Upper lobe of left lung (tissue), 6 donors: ENCODE measurements around the gene IRS1. TPM values are rescaled to one million over a fixed set of nuclear protein-coding genes. Genes with fewer than 3 reads are reported as not detected.
A peak's percentile ranks its signal among the peaks of the same experiment; 100 is the strongest.

ENCODE experiments used
- ATAC-seq, 2 donors: fragments of 200-7000 bp; cut with Tn5 transposase; one replicate each; pipeline ENCODE4 v1.9.1; 2022; ENCODE audit warnings: mild to moderate bottlenecking in 2 of 2, moderate library complexity in 2 of 2; ENCODE audit not compliant: low FRiP score in 2 of 2
- DNase-seq, 2 donors: peaks; one replicate each; pipeline ENCODE4 v3.0.0-alpha.2; 2019 to 2020
- H3K27ac ChIP-seq, 4 donors: fragments of 200-600 bp; sonication (generic); one replicate each; pipeline ENCODE4 v1.5.1; 2016 to 2019
- H3K27me3 ChIP-seq, 4 donors: fragments of 200-600 bp; sonication (generic); one replicate each; pipeline ENCODE4 v1.5.1; 2017 to 2019
- H3K36me3 ChIP-seq, 4 donors: fragments of 200-600 bp; sonication (generic); one replicate each; pipeline ENCODE4 v1.5.1; 2016 to 2019
- H3K4me1 ChIP-seq, 4 donors: fragments of 200-600 bp; sonication (generic); one replicate each; pipeline ENCODE4 v1.5.1; 2018 to 2019
- H3K4me3 ChIP-seq, 4 donors: fragments of 200-600 bp; sonication (generic); one replicate each; pipeline ENCODE4 v1.5.1; 2017 to 2019; ENCODE audit warnings: mild to moderate bottlenecking in 2 of 4, moderate library complexity in 1 of 4
- H3K9me3 ChIP-seq, 4 donors: fragments of 200-600 bp; sonication (generic); one replicate each; pipeline ENCODE4 v1.5.1; 2018 to 2019
- CTCF ChIP-seq, 6 experiments: fragments of 450-650 bp in 4 of 6; fragments of 200-600 bp in 2 of 6; sonication (generic) in 2 of 6; IDR thresholded peaks; one replicate each; pipeline ENCODE4 v1.5.1; 2016 to 2019; ENCODE audit warnings: antibody characterized with exemption in 6 of 6
- EP300 ChIP-seq, 4 donors: sonication (generic); formaldehyde crosslinking; IDR thresholded peaks; one replicate each; pipeline ENCODE4 v1.5.1; 2017; ENCODE audit warnings: antibody characterized with exemption in 4 of 4, control low read depth in 2 of 4
- POLR2A ChIP-seq, 4 donors: fragments of 450-650 bp; IDR thresholded peaks; one replicate each; pipeline ENCODE4 v1.5.1; 2016 to 2017; ENCODE audit warnings: antibody characterized with exemption in 4 of 4, mild to moderate bottlenecking in 2 of 4
- POLR2AphosphoS5 ChIP-seq, 2 donors: sonication (generic); formaldehyde crosslinking; IDR thresholded peaks; one replicate each; pipeline ENCODE4 v1.5.1; 2017; ENCODE audit warnings: antibody characterized with exemption in 2 of 2
- WGBS, 2 donors: methylation state at CpG; one replicate each; pipeline ENCODE4 v1.1.5; 2017 to 2018; 5-methylcytosine and 5-hydroxymethylcytosine counted together
- total RNA-seq, 6 donors: library from RNA; depleted of rRNA in 4 of 6; stranded (reverse); fragments of >200 nt in 4 of 6; gene quantifications; one replicate each; pipeline versions ENCODE4 v1.1.0 to v1.2.1, GENCODE V29; 2016 to 2021
- donor health status: DM: no; HTN: no; CAD: no; lungs with moderate emphysema.
- donor health status: DM: no; HTN: yes; CAD: no; lungs with severe emphysema.

The IRS1 gene
- total RNA-seq = 10 to 100 TPM in 5 of 6 donors, 1 to 10 TPM in 1; 9.3 to 14.3 (median 12.4) TPM

- H3K36me3 ChIP-seq = peaks cover 0 to 4% (median 0%) of the 10 kb centered on the region in 4 donors
- TF ChIP-seq POLR2AphosphoS5 (IDR thresholded peaks at IDR 0.05) (peak in 1 of 2 donors; percentile 10), CTCF (IDR thresholded peaks at IDR 0.05) (peak in 4 of 6 experiments; percentile 60 to 75 (median 73)), EP300 (IDR thresholded peaks at IDR 0.05) (no peak), POLR2A (IDR thresholded peaks at IDR 0.05) (peak in 1 of 4 donors; percentile 48)
- ATAC-seq (peak; percentile 62 to 77), DNase-seq (peak; percentile 71 to 94)
- peak within 1 kb of the TSS; percentile 76 to 90 (median 88) for H3K27ac ChIP-seq
- H3K27me3 ChIP-seq = no peaks in the 10 kb centered on the region
- H3K4me1 ChIP-seq = peaks cover 33 to 72% (median 43%) of the 10 kb centered on the region in 4 donors
- WGBS, 2 donors = 0% methylated on average over 15 to 44 of the region's 82 CpGs
- no peaks in the 10 kb centered on the region for H3K9me3 ChIP-seq
- H3K4me3 ChIP-seq = peak within 1 kb of the TSS; percentile 26 to 91 (median 70)
Measured at GRCh38 chr2:226799211-226799975, at the start of gene IRS1. Gene IRS1 (minus strand): TSS chr2:226799820. CDS start chr2:226798738, 1,082 bp downstream.

GRCh38 chr2:226849349-226849748, 49.7 kb upstream of the IRS1 start:
- Histone ChIP-seq H3K4me1 (no peaks in the 10 kb centered on the region), H3K27me3 (no peaks in the 10 kb centered on the region), H3K4me3 (no peak overlapping the region), H3K27ac (no peak overlapping the region), H3K36me3 (no peaks in the 10 kb centered on the region), H3K9me3 (no peaks in the 10 kb centered on the region)
- ATAC-seq = no peak
- no peak for DNase-seq
- WGBS, 2 donors = 81 to 95% methylated on average over 2 of the region's 2 CpGs
- TF ChIP-seq EP300 (IDR thresholded peaks at IDR 0.05) (no peak), CTCF (IDR thresholded peaks at IDR 0.05) (no peak), POLR2A (IDR thresholded peaks at IDR 0.05) (no peak), POLR2AphosphoS5 (IDR thresholded peaks at IDR 0.05) (no peak)

GRCh38 chr2:226847511-226847910, 47.9 kb upstream of the IRS1 start:
- Histone ChIP-seq H3K27me3 (no peaks in the 10 kb centered on the region), H3K4me1 (no peaks in the 10 kb centered on the region), H3K4me3 (no peak overlapping the region), H3K27ac (no peak overlapping the region), H3K9me3 (no peaks in the 10 kb centered on the region), H3K36me3 (no peaks in the 10 kb centered on the region)
- no peak for DNase-seq
- no peak for ATAC-seq
- whole genome bisulfite sequencing, 2 donors = 81 to 91% methylated on average over 2 of the region's 2 CpGs
- no peak for TF ChIP-seq POLR2AphosphoS5 (IDR thresholded peaks at IDR 0.05)
- TF ChIP-seq CTCF (IDR thresholded peaks at IDR 0.05) = no peak

GRCh38 chr2:226847090-226847489, 47.5 kb upstream of the IRS1 start:
- no peaks in the 10 kb centered on the region for H3K9me3 ChIP-seq
- H3K4me1 ChIP-seq = no peaks in the 10 kb centered on the region
- H3K4me3 ChIP-seq = no peak overlapping the region
- no peak for TF ChIP-seq POLR2A (IDR thresholded peaks at IDR 0.05)
- no peak for TF ChIP-seq CTCF (IDR thresholded peaks at IDR 0.05)
- TF ChIP-seq EP300 (IDR thresholded peaks at IDR 0.05) = no peak
- no peak for TF ChIP-seq POLR2AphosphoS5 (IDR thresholded peaks at IDR 0.05)
- 80 to 86% methylated on average over 1 of the region's 1 CpG for WGBS, 2 donors
- H3K27me3 ChIP-seq = no peaks in the 10 kb centered on the region
- no peaks in the 10 kb centered on the region for H3K36me3 ChIP-seq
- no peak for DNase-seq
- no peak overlapping the region for H3K27ac ChIP-seq
- ATAC-seq = no peak
